Common myeloid progenitor, CD34-positive (primary cell): ENCODE results near the gene PAXX.

Source experiments
- CTCF ChIA-PET: fragments of 350-600 bp; sonication (Branson Sonifier 250); formaldehyde crosslinking; loops from one replicate; lab custom pipeline; 2021; ENCODE audit warnings: antibody characterized with exemption; lab: Charles Lee
- POLR2A ChIA-PET: fragments of 350-600 bp; sonication (Branson Sonifier 250); formaldehyde crosslinking; loops from one replicate; lab custom pipeline; 2021; ENCODE audit warnings: antibody characterized with exemption; lab: Charles Lee
- DNase-seq, 3 donors: peaks; one replicate each; pipeline versions ENCODE4 v3.0.0 to v3.0.0-alpha.2; 2013
- H3K27ac ChIP-seq, 2 experiments: 1 replicate in 1 of 2; 2 replicates in 1 of 2; pipeline ENCODE4 v1.7.0; 2013; ENCODE audit warnings: inconsistent platforms in 2 of 2, low read length in 2 of 2, mild to moderate bottlenecking in 2 of 2, low read depth in 1 of 2, moderate library complexity in 1 of 2; ENCODE audit not compliant: severe bottlenecking in 2 of 2, insufficient read depth in 1 of 2, poor library complexity in 1 of 2
- H3K27me3 ChIP-seq, 5 experiments: replicated peaks in 2 of 5; 1 replicate in 3 of 5; 2 replicates in 2 of 5; pipeline versions ENCODE4 v1.6.1 to v1.7.0; 2013; ENCODE audit warnings: low read length in 4 of 5, mild to moderate bottlenecking in 2 of 5, moderate library complexity in 2 of 5, inconsistent platforms in 1 of 5; ENCODE audit not compliant: insufficient read depth in 5 of 5, control insufficient read depth in 4 of 5
- H3K36me3 ChIP-seq, 4 experiments: 1 replicate in 2 of 4; 2 replicates in 2 of 4; pipeline versions ENCODE4 v1.6.1 to v1.7.0; 2013; ENCODE audit warnings: low read length in 3 of 4, control low read depth in 1 of 4, mild to moderate bottlenecking in 1 of 4; ENCODE audit not compliant: control insufficient read depth in 4 of 4, insufficient read depth in 4 of 4
- H3K4me1 ChIP-seq, 4 experiments: 1 replicate in 3 of 4; 2 replicates in 1 of 4; pipeline versions ENCODE4 v1.6.1 to v1.7.1; 2013; ENCODE audit warnings: low read length in 3 of 4, mild to moderate bottlenecking in 3 of 4, control low read depth in 1 of 4, inconsistent platforms in 1 of 4, moderate library complexity in 1 of 4; ENCODE audit not compliant: control insufficient read depth in 4 of 4, insufficient read depth in 4 of 4; ENCODE audit errors: control extremely low read depth in 1 of 4
- H3K4me3 ChIP-seq, 7 experiments: 1 replicate in 4 of 7; 2 replicates in 3 of 7; pipeline versions ENCODE4 v1.5.1 to v1.7.0; 2013; ENCODE audit warnings: mild to moderate bottlenecking in 7 of 7, low read length in 6 of 7, moderate library complexity in 6 of 7, inconsistent platforms in 2 of 7, low read depth in 2 of 7, control low read depth in 1 of 7; ENCODE audit not compliant: insufficient read depth in 4 of 7, control insufficient read depth in 1 of 7; ENCODE audit errors: extremely low read depth in 1 of 7
- H3K9me3 ChIP-seq, 5 experiments: 1 replicate in 4 of 5; 2 replicates in 1 of 5; pipeline versions ENCODE4 v1.6.1 to v1.7.1; 2013; ENCODE audit warnings: low read length in 4 of 5, mild to moderate bottlenecking in 2 of 5, inconsistent platforms in 1 of 5, low read depth in 1 of 5, moderate library complexity in 1 of 5; ENCODE audit not compliant: control insufficient read depth in 4 of 5, insufficient read depth in 2 of 5; ENCODE audit errors: control extremely low read depth in 1 of 5
- WGBS: methylation state at CpG from one replicate; pipeline ENCODE4 v1.1.5; 2013; ENCODE audit not compliant: insufficient coverage; 5-methylcytosine and 5-hydroxymethylcytosine counted together

The PAXX gene

GRCh38 chr9:137035937-137036336, 43.7 kb downstream of the PAXX start:
- Histone ChIP-seq H3K27me3 (no peaks in the 10 kb centered on the region), H3K4me1 (peaks cover 0 to 49% (median 48%) of the 10 kb centered on the region in 4 experiments), H3K27ac (no peak overlapping the region), H3K4me3 (no peak overlapping the region), H3K9me3 (no peaks in the 10 kb centered on the region), H3K36me3 (peaks cover 0 to 38% (median 26%) of the 10 kb centered on the region in 4 experiments)
- WGBS: 98% methylated on average over 7 of the region's 8 CpGs
- ChIA-PET CTCF (interaction anchor here (0.7 to 8.5 kb wide), 28 partner anchors 8 to 243 kb away, joined by 3 to 109 read pairs (median 5); partner anchors contain the start of genes ABCA2, C8G, CLIC3 and FBXW5), POLR2A (interaction anchor here (0.8 kb wide), 1 partner anchor 93 kb away, joined by 4 read pairs; no protein-coding TSS in a partner anchor)
- DNase-seq: no peak

- Histone ChIP-seq H3K27ac (no peak overlapping the region), H3K4me1 (peaks cover 0 to 49% (median 46%) of the 10 kb centered on the region in 4 experiments), H3K4me3 (no peak overlapping the region), H3K36me3 (peaks cover 0 to 49% (median 30%) of the 10 kb centered on the region in 4 experiments), H3K27me3 (no peaks in the 10 kb centered on the region), H3K9me3 (no peaks in the 10 kb centered on the region)
- 92% methylated on average over 11 of the region's 13 CpGs for WGBS
- POLR2A ChIA-PET: no interaction called here
- DNase-seq: no peak
- CTCF ChIA-PET: interaction anchor here (0.9 to 8.5 kb wide), 6 partner anchors 10 to 244 kb away, joined by 3 to 109 read pairs (median 17); partner anchors contain the start of genes ABCA2, C8G, FBXW5 and NPDC1
Observed at GRCh38 chr9:137037035-137037434, 44.8 kb downstream of the PAXX start.

DNA sequence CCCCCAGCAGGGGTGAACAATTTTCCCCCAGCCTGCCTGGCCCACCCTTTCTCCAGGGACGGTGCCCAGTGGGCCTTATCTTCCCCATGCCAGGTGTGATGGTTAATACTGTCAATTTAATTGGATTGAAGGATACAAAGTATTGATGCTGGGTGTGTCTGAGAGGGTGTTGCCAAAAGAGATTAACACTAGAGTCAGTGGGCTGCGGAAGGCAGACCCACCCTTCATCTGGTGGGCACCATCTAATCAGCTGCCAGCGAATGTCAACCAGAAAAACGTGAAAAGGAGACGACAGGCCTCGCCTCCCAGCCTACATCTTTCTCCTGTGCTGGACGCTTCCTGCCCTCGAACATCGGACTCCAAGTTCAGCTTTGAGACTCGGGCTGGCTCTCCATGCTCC, 45.3 kb downstream of the PAXX start:
- Histone ChIP-seq H3K4me3 (no peak overlapping the region), H3K27ac (no peak overlapping the region), H3K36me3 (peaks cover 0 to 49% (median 30%) of the 10 kb centered on the region in 4 experiments), H3K4me1 (peaks cover 0 to 45% (median 42%) of the 10 kb centered on the region in 4 experiments), H3K9me3 (no peaks in the 10 kb centered on the region), H3K27me3 (no peaks in the 10 kb centered on the region)
- CTCF ChIA-PET: interaction anchor here (1.0 to 8.5 kb wide), 6 partner anchors 9 to 91 kb away, joined by 3 to 109 read pairs (median 16); partner anchors contain the start of genes ABCA2, C8G, FBXW5 and NPDC1
- WGBS: 98% methylated on average over 8 of the region's 10 CpGs
- DNase-seq: no peak
- POLR2A ChIA-PET: interaction anchor here (0.6 kb wide), 1 partner anchor 435 kb away, joined by 5 read pairs; no protein-coding TSS in a partner anchor

GRCh38 chr9:137038916-137039315, 46.7 kb downstream of the PAXX start:
- peaks cover 0 to 44% (median 40%) of the 10 kb centered on the region in 4 experiments for H3K4me1 ChIP-seq
- H3K27me3 ChIP-seq: no peaks in the 10 kb centered on the region
- H3K4me3 ChIP-seq: no peak overlapping the region
- no peaks in the 10 kb centered on the region for H3K9me3 ChIP-seq
- 98% methylated on average over 6 of the region's 9 CpGs for WGBS
- no peak for DNase-seq
- H3K27ac ChIP-seq: no peak overlapping the region
- CTCF ChIA-PET: interaction anchor here (1.0 to 8.5 kb wide), 7 partner anchors 14 to 91 kb away, joined by 3 to 109 read pairs (median 4); partner anchors contain the start of genes ABCA2, CLIC3 and SAPCD2
- peaks cover 0 to 51% (median 30%) of the 10 kb centered on the region in 4 experiments for H3K36me3 ChIP-seq
- POLR2A ChIA-PET: interaction anchor here (0.5 kb wide), 1 partner anchor 423 kb away, joined by 3 read pairs; no protein-coding TSS in a partner anchor

- no peak for DNase-seq
- 92% methylated on average over 19 of the region's 32 CpGs for WGBS
- Histone ChIP-seq H3K36me3 (peaks cover 0 to 51% (median 30%) of the 10 kb centered on the region in 4 experiments), H3K4me3 (no peak overlapping the region), H3K27me3 (no peaks in the 10 kb centered on the region), H3K9me3 (no peaks in the 10 kb centered on the region), H3K27ac (no peak overlapping the region), H3K4me1 (peaks cover 0 to 46% (median 42%) of the 10 kb centered on the region in 4 experiments)
- ChIA-PET CTCF (interaction anchor here (1.0 to 8.5 kb wide), 6 partner anchors 15 to 92 kb away, joined by 3 to 109 read pairs (median 5); partner anchors contain the start of genes ABCA2, CLIC3 and SAPCD2), POLR2A (interaction anchor here (0.5 kb wide), 1 partner anchor 422 kb away, joined by 3 read pairs; no protein-coding TSS in a partner anchor)
Observed at GRCh38 chr9:137039611-137040366, 47.6 kb downstream of the PAXX start.

DNA sequence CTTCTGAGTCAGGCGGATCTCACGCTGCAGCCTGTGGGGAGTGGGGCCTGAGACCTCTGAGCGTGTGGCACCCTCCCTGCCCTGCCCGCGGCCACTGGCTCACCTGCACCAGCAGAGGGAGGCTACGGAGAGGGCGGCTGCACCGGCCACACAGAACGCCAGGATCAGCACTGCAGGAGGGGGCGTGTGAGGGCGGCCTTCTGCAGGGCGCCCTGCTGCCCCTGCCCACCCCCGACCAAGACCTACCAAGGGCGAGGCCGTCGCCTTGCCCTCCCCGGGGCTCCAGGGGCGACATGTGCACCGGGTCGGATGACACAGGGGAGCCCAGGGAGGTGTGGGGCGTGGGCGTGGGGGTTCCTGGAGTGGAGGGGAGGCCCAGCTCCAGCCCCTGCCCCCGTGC, 48.3 kb downstream of the PAXX start:
- POLR2A ChIA-PET: no interaction called here

More for the DNA sequence above, 48.3 kb downstream of the PAXX start:
- DNase-seq: no peak
- Histone ChIP-seq H3K9me3 (no peaks in the 10 kb centered on the region), H3K27ac (no peak overlapping the region), H3K36me3 (peaks cover 0 to 48% (median 29%) of the 10 kb centered on the region in 4 experiments), H3K4me3 (no peak overlapping the region), H3K27me3 (no peaks in the 10 kb centered on the region), H3K4me1 (peaks cover 0 to 46% (median 41%) of the 10 kb centered on the region in 4 experiments)
- WGBS: 95% methylated on average over 23 of the region's 23 CpGs
- CTCF ChIA-PET: interaction anchor here (1.1 to 8.5 kb wide), 2 partner anchors 16 to 27 kb away, joined by 4 to 109 read pairs; partner anchors contain the start of gene ABCA2
